ENCODE measurements around the gene SLC16A3. TPM values are rescaled to one million over a fixed set of nuclear protein-coding genes. Genes with fewer than 3 reads are reported as not detected.

The SLC16A3 gene
- total RNA-seq, 4 donors from 2014 or later = 42.1 to 75.5 (median 44.2) TPM

DNA sequence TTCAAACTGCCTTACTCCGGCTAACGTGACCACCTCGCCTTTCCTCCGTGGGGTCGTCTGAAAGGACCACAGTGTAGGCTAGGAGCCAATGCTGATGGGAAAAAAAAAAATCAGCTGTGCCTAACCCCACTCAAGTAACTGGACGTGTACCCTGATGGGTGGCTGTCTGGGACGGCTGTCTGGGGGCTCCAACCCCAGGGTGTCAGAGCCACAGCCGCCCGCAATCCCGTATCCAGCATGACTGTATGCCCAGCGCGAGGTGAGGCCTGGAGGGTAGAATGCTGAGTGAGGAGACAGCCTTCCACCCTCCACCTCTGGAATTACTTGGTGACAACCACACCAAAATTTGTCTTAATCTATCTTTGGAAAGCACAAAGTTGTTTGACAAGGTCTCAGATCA, 41.8 kb downstream of the SLC16A3 start:
- Histone ChIP-seq H3K36me3 (peaks cover 13 to 14% of the 10 kb centered on the region in 2 donors), H3K4me1 (peaks cover 51 to 80% of the 10 kb centered on the region in 2 donors), H3K27me3 (no peaks in the 10 kb centered on the region), H3K27ac (no peak overlapping the region), H3K4me3 (replicated peaks in 1 of 3) (no peak overlapping the region), H3K9me3 (no peaks in the 10 kb centered on the region)
- no peak for DNase-seq
- intact Hi-C loops (cut with DNase I) = no loop called here
- 80 to 90% methylated on average over 9 to 12 of the region's 12 CpGs for WGBS, 2 donors
- TF ChIP-seq CTCF (IDR thresholded peaks at IDR 0.05) (no peak), POLR2A (IDR thresholded peaks at IDR 0.05) (no peak)

DNA sequence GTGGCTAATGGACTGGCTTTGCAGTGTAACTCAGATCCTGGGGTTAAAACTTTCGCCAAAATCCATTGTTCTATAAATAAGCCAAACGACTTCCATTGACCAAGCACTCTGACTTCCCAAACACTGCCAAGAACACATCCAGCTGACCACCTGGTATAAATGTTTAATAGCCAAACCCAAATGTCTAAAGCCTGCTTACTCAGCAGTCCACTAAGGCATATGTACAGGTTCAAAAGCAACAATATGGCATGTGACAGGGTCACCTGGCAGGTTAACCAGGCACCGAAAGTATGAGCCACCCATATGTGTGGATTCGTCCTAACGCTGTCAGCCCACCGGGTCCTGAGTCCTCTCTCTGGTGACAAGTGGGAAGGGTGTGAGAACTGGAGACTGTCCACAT, 42.6 kb downstream of the SLC16A3 start:
- no peak for DNase-seq
- WGBS, 2 donors = 87 to 89% methylated on average over 6 of the region's 6 CpGs
- Histone ChIP-seq H3K4me3 (replicated peaks in 1 of 3) (no peak overlapping the region), H3K9me3 (no peaks in the 10 kb centered on the region), H3K4me1 (peaks cover 48 to 74% of the 10 kb centered on the region in 2 donors), H3K27me3 (no peaks in the 10 kb centered on the region), H3K36me3 (peaks cover 8 to 9% of the 10 kb centered on the region in 2 donors), H3K27ac (peak overlapping the region in 1 of 3 donors; percentile 96)
- TF ChIP-seq POLR2A (IDR thresholded peaks at IDR 0.05) = no peak
- intact Hi-C loops (cut with DNase I) = no loop called here

DNA sequence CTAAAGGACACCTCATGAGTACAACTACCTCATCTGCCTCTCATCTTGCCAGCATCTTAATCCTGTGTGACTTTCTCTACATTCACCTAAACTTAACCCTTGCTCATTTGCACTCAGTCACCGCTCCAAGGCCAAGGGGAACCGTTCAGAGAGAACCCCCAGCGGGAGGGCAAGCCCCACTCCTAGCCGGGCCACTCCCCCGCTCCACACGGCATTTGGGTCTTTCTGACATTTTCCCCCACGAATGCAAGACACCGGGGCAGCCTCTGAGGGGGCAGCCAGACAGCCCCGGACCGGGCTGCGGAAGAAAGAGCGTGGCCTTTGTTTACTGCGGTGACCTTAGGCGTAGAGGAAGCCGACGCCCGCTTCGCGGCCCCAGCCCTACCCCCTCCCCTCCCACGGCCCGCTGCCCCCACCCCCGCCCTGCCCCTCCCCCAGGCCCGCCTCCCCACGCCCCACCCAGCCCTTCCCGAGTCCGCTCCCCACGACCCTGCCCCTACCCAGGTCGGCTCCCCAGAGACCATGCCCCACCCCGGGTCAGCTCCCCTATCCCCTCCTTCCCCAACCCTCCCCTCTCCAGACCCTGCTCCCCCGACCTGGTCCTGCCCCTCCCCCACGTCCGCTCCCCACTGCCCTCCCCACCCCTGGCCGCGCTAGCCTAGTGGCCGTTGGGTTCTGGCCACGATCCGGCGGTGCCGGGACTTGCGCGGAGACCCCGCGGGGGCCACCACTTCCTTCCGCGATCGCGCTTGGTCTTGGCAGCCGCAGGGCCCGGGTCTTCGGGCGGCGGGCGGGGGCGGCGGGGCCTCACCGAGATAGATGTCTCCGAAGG, 43.9 kb downstream of the SLC16A3 start:
- Histone ChIP-seq H3K27ac (peak overlapping the region; percentile 96 to 100 (median 98)), H3K36me3 (peaks cover 6 to 9% of the 10 kb centered on the region in 2 donors), H3K27me3 (no peaks in the 10 kb centered on the region), H3K9me3 (no peaks in the 10 kb centered on the region), H3K4me1 (peaks cover 36 to 61% of the 10 kb centered on the region in 2 donors), H3K4me3 (replicated peaks in 1 of 3) (peak overlapping the region; percentile 56 to 100 (median 81))
- DNase-seq = no peak
- 1 to 2% methylated on average over 13 to 22 of the region's 57 CpGs for WGBS, 2 donors
- TF ChIP-seq CTCF (IDR thresholded peaks at IDR 0.05) (no peak), POLR2A (IDR thresholded peaks at IDR 0.05) (no peak)
- intact Hi-C loops (cut with DNase I) = no loop called here

GRCh38 chr17:82273327-82274133, 44.7 kb downstream of the SLC16A3 start, which contains the start of gene CSNK1D:
TSS of gene CSNK1D (minus strand) at chr17:82273700. CDS start at chr17:82273381, 319 bp downstream.
- H3K27me3 ChIP-seq = no peaks in the 10 kb centered on the region
- H3K4me3 ChIP-seq (replicated peaks in 1 of 3) = peak within 1 kb of the TSS; percentile 56 to 100 (median 81)
- no peaks in the 10 kb centered on the region for H3K9me3 ChIP-seq
- peak; percentile 92 to 94 for DNase-seq
- intact Hi-C loops (cut with DNase I) = no loop called here
- TF ChIP-seq POLR2A (IDR thresholded peaks at IDR 0.05) = peak; percentile 52 to 85
- peak in 2 of 6 experiments; percentile 7 to 12 for TF ChIP-seq CTCF (IDR thresholded peaks at IDR 0.05)
- WGBS, 2 donors = 0 to 19% methylated on average over 15 to 18 of the region's 80 CpGs
- H3K4me1 ChIP-seq = peaks cover 28 to 54% of the 10 kb centered on the region in 2 donors
- peaks cover 6 to 9% of the 10 kb centered on the region in 2 donors for H3K36me3 ChIP-seq
- peak within 1 kb of the TSS; percentile 96 to 100 (median 98) for H3K27ac ChIP-seq

GRCh38 chr17:82274134-82275020, 45.5 kb downstream of the SLC16A3 start:
- peaks cover 6 to 9% of the 10 kb centered on the region in 2 donors for H3K36me3 ChIP-seq
- WGBS, 2 donors = 75 to 81% methylated on average over 20 to 26 of the region's 27 CpGs
- no peaks in the 10 kb centered on the region for H3K9me3 ChIP-seq
- peaks cover 19 to 45% of the 10 kb centered on the region in 2 donors for H3K4me1 ChIP-seq
- DNase-seq = no peak
- H3K4me3 ChIP-seq (replicated peaks in 1 of 3) = peak overlapping the region in 1 of 3 donors; percentile 81
- peak overlapping the region in 2 of 3 donors; percentile 98 to 100 for H3K27ac ChIP-seq
- intact Hi-C loops (cut with DNase I) = no loop called here
- H3K27me3 ChIP-seq = no peaks in the 10 kb centered on the region
- no peak for TF ChIP-seq CTCF (IDR thresholded peaks at IDR 0.05)
- TF ChIP-seq POLR2A (IDR thresholded peaks at IDR 0.05) = no peak
